GM12872 (cell line): ENCODE data around the gene HSF5.

Source experiments
- TF ChIP-seq, protein P1 (sequence below): IDR thresholded peaks from 3 replicates; pipeline ENCODE4 v1.5.1; 2011; ENCODE audit warnings: low read depth, mild to moderate bottlenecking, low read length, moderate library complexity; ENCODE audit not compliant: insufficient read depth

Gene HSF5

DNA sequence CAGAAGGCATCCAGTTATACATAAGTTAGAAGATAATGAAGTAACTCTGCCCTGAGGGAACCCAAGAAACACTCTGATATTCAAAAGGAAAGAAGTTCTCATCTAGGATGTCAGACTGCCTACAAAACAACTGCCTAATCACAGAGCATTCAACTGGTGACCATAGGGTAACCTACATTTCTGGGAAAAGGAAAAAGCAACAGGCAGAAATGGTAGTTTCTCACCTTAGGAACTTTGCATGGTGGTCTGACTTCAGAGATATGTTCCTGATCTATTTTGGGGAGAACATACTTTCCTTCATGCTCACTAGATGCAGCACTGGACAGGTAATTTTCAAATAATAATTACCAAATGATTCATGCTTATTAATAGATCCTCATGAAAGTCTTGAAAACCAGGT lies 87.4 kb downstream of the HSF5 start:
- TF ChIP-seq, protein P1, sequence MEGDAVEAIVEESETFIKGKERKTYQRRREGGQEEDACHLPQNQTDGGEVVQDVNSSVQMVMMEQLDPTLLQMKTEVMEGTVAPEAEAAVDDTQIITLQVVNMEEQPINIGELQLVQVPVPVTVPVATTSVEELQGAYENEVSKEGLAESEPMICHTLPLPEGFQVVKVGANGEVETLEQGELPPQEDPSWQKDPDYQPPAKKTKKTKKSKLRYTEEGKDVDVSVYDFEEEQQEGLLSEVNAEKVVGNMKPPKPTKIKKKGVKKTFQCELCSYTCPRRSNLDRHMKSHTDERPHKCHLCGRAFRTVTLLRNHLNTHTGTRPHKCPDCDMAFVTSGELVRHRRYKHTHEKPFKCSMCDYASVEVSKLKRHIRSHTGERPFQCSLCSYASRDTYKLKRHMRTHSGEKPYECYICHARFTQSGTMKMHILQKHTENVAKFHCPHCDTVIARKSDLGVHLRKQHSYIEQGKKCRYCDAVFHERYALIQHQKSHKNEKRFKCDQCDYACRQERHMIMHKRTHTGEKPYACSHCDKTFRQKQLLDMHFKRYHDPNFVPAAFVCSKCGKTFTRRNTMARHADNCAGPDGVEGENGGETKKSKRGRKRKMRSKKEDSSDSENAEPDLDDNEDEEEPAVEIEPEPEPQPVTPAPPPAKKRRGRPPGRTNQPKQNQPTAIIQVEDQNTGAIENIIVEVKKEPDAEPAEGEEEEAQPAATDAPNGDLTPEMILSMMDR, result no peak

DNA sequence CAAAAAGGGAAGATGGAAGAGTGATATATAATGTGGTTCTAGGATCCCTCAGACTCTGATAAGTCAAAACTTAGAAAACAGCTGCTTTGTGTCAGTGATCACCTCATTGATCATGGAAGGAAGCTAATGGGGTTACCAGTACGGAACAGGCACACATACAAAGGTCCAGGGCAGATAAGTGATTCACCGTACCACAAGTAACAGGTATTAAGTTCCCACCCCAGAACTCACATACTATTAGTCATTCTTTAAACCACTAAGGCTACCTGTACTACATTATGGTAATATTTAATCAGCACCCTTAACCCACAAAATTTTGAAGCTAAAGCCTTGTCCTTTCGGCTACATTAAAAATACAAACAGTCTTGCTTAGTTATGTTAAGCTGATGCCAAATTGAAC lies 88.2 kb downstream of the HSF5 start:
- TF ChIP-seq, protein P1, result no peak

DNA sequence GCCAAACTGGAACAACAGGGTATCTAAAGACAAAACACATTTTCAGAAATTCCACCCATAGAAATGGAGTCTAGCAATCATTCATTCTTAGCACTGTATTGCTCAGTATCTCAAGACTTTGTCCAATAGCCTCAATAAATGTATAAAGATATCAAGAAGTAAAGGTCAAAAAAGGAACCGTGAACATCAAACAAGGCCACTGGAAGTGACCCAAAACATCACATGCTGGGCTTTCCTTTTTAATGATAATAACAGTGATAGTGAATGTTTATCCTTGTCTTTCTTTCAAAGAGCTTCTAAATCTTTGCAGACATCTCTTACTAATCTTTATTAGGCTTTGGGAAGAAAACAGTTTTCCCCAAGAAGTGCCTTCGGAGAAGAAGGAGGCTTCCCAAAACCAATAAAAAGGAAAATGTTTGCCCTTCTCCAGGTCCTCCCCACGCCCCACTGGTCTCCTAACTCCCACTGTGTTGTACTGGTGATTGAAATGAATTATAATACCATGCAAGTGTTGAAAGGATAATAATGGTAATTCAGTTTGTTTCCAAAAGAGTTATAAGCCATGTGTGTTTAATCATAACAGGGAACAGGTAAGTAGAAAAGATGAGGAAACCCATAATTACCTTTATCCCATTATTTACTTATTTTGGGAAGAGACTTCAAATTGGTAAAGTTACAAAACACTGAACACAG lies 89.5 kb downstream of the HSF5 start:
- TF ChIP-seq, protein P1, result no peak

DNA sequence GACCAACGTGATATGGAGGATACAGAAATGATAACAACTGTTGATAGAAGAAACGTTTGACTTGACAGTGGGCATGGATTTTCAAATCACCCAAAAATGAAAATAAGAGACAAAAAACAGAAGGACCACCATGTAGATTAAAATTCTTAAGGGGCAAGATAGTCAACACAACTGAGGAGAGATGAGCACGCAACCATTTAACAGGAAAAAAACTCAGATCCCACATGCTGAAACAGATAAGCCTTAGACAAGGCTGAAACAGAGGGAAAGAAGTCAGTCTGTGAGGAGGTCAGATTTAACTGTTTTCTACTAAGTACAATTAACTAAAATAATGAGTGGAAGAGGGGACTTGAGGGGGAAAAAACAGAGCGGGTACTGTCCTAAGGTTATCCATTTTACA lies 92.0 kb downstream of the HSF5 start:
- TF ChIP-seq, protein P1, result no peak

DNA sequence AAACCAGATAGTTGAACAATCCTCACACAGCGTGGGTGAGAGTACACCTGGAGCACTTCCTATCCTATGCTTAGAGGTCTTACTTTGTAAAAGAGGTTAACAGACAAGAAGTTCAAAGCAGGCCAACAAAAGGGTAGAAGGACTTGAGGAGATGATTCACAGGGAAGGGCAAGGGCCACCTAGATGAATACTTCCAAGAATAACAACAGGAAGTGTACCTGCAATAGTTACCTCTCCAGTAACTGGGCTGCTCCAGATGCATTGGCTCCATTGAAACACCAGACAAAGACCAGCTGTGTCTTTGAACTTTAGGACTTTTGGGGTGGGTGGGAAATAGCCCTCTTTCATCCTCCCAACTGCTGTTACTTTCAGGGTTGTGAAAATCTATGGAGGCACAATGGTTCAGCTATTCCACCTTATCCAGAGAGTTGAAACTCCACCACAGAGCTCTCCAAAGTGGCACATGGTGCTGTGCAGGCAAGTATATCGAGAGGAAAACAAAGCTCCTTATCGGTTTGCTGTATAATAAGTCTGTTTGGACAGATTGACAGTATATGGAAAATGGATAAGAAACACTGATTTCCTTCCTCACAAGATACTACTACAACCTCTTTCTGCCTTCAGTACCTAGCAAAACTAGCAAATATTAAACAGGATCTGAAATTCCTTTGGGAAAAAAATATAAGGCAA lies 93.5 kb downstream of the HSF5 start:
- TF ChIP-seq, protein P1, result no peak

DNA sequence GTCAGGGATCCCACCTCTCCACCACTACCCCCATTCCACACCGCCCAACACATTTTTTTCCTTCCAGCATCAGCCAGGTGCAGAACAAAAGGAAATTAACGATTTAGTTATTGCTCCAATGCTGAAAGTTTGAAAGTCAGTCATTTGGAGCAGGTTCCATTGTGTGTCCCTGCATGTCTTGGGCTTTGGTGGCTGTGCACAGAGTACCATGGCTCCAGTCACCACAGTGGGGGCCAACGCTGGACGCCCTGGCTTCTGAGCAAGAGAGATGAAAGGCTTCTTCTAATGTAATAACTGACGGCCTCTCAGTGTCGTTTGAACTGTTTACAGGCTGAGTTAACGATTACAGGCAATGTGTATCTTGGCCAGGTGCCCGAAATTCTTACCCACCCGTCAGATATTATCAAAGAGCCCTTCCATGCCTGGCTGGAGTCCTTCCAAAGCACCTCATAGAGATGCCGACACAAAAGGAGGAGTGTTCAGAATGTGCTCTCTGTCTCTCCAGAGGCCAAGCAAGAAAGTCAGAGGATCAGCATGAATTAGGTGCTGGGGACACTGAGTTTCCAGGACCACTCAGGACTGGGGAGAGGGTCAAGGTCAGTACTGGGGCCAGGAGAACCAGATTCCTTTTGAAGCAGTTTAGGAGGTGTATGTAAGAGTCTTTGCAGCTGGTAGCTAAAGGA lies 96.8 kb downstream of the HSF5 start:
- TF ChIP-seq, protein P1, result no peak

DNA sequence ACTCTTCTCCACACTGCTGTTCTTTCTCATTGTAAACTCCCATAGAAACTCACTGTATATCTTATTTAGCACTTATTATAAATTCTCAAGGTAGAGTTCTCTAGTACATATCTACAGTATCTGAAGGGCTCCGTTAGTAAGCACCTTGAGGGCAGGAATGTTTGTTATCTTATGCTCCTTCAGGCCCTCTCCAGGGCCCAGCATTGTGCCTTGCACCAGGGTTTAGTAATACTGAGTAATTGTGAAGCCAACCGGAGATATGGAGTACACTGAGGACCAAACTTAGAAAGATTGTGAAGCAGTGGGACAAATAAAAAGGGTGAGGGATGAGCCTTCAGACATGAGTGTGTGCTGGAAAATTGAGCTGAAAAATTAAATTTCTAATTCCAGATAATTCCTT lies 97.3 kb downstream of the HSF5 start:
- TF ChIP-seq, protein P1, result no peak
